ENCODE results near the gene OR10T2.

- TF ChIP-seq EZH2phosphoT487 (IDR thresholded peaks at IDR 0.05; ENCODE audit: low read length), result no peak
- no peak for TF ChIP-seq CTCF (IDR thresholded peaks at IDR 0.05; ENCODE audit: low read length)
These were observed 32.5 kb downstream of the OR10T2 start for GRCh38 chr1:158366783-158367182.
